Glutamatergic neuron (in vitro differentiated cells): ENCODE results near the gene CROCC2. TPM values are rescaled to one million over a fixed set of nuclear protein-coding genes. Genes with fewer than 3 reads are reported as not detected.

Source experiments
- DNase-seq: peaks from one replicate; pipeline ENCODE4 v3.0.0; 2022
- H3K27ac Mint-ChIP-seq: one replicate; pipeline ENCODE4 v1.8.0; 2020; ENCODE audit warnings: mild to moderate bottlenecking, mixed read lengths, inconsistent platforms; ENCODE audit not compliant: unreplicated experiment
- H3K27me3 Mint-ChIP-seq: one replicate; pipeline ENCODE4 v1.8.0; 2020; ENCODE audit warnings: mild to moderate bottlenecking, moderate library complexity, mixed read lengths, inconsistent platforms; ENCODE audit not compliant: unreplicated experiment
- H3K36me3 Mint-ChIP-seq: one replicate; pipeline ENCODE4 v1.8.0; 2020; ENCODE audit warnings: mild to moderate bottlenecking, mixed read lengths, inconsistent platforms; ENCODE audit not compliant: unreplicated experiment
- H3K4me1 Mint-ChIP-seq: one replicate; pipeline ENCODE4 v1.8.0; 2020; ENCODE audit warnings: mild to moderate bottlenecking, low read depth, mixed read lengths, inconsistent platforms; ENCODE audit not compliant: unreplicated experiment
- H3K4me3 Mint-ChIP-seq: one replicate; pipeline ENCODE4 v1.8.0; 2020; ENCODE audit warnings: mild to moderate bottlenecking, mixed read lengths, inconsistent platforms; ENCODE audit not compliant: unreplicated experiment
- H3K9me3 Mint-ChIP-seq: one replicate; pipeline ENCODE4 v1.8.0; 2020; ENCODE audit warnings: mild to moderate bottlenecking, moderate library complexity, mixed read lengths, inconsistent platforms; ENCODE audit not compliant: unreplicated experiment
- total RNA-seq: library from RNA; stranded (reverse); fragmentation: NEBNext Ultra II Directional; extraction: Animal tissue kit (Norgen Biotek cat#: 25700); gene quantifications from one replicate; pipeline ENCODE4 v1.2.1, GENCODE V29; 2021; ENCODE audit not compliant: unreplicated experiment
- TF ChIP-seq, protein P1 (sequence below): fragments of 200-600 bp; sonication (generic); IDR thresholded peaks from one replicate; pipeline ENCODE4 v1.5.0; 2021; ENCODE audit not compliant: partially characterized antibody, unreplicated experiment

Gene CROCC2
- total RNA-seq, 1 donor from 2014 or later = not detected

DNA sequence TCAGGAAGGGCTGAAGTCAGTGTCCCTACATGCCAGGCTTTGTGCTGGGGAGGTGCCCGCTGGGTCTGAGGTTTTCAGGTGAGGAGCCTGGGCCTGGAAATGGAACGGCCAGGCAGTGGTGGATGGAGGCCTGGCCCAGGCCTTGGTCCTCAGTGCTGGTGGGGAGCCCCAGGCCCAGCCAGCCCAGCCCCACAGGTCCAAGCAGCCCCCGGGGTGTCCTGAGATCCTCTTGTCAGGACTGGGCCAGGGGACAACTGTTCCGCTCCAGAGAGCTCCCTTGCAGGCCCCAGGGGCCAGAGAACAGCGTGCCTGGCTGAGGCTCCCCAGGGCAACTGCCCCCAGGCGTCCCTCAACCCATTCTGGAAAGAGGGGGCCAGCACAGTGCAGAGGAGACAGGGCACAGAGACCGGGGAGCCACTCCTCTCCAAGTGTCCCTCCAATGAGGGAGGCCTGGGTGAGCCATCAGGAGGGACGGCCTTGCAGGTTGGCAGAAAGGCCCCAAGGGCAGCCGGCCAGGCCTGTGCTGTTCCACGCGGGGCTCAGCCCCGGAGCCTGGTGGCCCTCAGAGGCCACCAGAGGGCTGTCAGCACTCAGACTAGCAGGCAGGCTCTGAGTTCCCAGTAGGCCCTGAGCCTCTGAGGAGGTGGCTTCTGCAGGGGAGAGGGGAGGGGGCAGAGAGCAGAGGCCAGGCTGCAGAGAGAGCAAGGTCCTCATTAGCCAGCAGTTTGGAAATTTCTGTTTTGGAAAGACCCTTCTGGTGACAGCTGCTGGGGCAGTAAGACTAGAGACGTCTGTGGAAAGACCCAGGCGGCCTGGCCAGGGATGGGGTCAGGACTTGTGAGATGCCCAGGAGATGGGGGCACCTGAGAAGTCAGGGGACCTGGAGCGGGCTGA, 62.8 kb downstream of the CROCC2 start:
- Mint-ChIP-seq H3K27ac (no peak overlapping the region), H3K4me3 (no peak overlapping the region), H3K9me3 (peaks cover 6% of the 10 kb centered on the region), H3K27me3 (peaks cover 2% of the 10 kb centered on the region), H3K36me3 (no peaks in the 10 kb centered on the region), H3K4me1 (no peaks in the 10 kb centered on the region)
- TF ChIP-seq, protein P1, sequence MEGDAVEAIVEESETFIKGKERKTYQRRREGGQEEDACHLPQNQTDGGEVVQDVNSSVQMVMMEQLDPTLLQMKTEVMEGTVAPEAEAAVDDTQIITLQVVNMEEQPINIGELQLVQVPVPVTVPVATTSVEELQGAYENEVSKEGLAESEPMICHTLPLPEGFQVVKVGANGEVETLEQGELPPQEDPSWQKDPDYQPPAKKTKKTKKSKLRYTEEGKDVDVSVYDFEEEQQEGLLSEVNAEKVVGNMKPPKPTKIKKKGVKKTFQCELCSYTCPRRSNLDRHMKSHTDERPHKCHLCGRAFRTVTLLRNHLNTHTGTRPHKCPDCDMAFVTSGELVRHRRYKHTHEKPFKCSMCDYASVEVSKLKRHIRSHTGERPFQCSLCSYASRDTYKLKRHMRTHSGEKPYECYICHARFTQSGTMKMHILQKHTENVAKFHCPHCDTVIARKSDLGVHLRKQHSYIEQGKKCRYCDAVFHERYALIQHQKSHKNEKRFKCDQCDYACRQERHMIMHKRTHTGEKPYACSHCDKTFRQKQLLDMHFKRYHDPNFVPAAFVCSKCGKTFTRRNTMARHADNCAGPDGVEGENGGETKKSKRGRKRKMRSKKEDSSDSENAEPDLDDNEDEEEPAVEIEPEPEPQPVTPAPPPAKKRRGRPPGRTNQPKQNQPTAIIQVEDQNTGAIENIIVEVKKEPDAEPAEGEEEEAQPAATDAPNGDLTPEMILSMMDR = no peak
- peak; percentile 23 for DNase-seq

DNA sequence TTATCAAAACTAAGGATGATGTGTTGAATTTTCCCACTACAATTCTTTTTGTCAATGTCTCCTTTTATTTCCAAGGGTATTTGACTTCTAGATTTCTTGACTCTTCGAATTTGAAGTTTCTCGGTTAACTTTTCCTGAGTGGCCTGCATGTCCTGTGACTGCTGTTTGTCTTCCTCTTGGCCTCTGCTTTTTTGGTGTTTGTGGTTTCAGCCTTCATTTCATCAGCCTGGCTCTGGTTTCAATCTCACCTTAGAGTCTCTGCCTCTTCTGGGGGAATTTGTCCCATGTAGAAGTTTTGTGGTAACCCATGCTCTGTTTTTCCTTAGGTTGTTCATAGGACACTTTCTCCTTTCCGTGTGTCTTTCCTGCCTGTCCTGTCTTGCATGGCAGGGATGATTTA, 64.0 kb downstream of the CROCC2 start:
- H3K4me1 Mint-ChIP-seq = no peaks in the 10 kb centered on the region
- no peaks in the 10 kb centered on the region for H3K36me3 Mint-ChIP-seq
- TF ChIP-seq, protein P1 = no peak
- no peak for DNase-seq
- no peak overlapping the region for H3K4me3 Mint-ChIP-seq
- H3K9me3 Mint-ChIP-seq = peaks cover 6% of the 10 kb centered on the region
- H3K27me3 Mint-ChIP-seq = peaks cover 2% of the 10 kb centered on the region
- H3K27ac Mint-ChIP-seq = peak overlapping the region; percentile 14

DNA sequence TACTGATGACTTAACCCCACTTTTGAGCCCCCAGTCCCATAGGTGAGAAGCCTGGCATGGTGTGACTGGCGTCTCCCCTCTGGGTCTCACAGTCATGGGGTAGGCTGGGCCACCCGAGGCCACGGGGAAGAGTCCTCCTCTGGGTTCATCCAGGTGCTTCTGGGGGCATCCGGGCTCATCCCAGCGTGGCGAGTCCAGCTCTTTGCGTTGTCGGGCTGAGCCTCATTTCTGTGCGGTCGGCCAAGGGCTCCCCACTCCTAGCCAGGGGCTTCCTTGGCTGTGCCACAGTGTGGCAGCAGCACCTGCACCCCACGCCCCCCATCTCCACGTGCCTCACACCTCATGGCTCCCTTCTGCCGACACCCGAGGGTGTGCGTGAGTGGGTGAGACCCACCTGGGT, 64.7 kb downstream of the CROCC2 start:
- Mint-ChIP-seq H3K27ac (no peak overlapping the region), H3K4me1 (no peaks in the 10 kb centered on the region), H3K36me3 (no peaks in the 10 kb centered on the region), H3K9me3 (peaks cover 6% of the 10 kb centered on the region), H3K4me3 (no peak overlapping the region), H3K27me3 (peaks cover 2% of the 10 kb centered on the region)
- TF ChIP-seq, protein P1 = no peak
- DNase-seq = no peak

DNA sequence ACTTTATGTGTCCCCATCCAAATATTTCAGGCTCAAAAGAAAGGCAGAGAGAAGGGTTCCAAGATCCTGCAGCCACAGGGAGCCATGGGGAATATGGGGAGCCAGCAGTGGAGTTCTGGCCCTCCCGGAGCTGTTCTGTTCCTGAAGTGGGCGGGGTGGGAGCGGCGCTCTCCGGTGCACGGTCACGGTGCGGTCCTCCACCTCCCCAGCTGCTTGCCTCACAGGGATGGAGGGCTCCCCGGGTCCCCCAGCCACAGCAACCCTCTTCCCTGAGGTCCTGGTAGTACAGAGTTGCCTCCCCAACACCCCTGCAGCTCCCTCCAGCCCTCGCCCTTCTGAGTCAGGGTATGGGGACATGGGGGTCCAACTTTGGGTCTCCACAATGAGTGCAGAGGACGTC, 66.1 kb downstream of the CROCC2 start:
- H3K36me3 Mint-ChIP-seq = no peaks in the 10 kb centered on the region
- no peak for DNase-seq
- TF ChIP-seq, protein P1 = no peak
- H3K27me3 Mint-ChIP-seq = peaks cover 2% of the 10 kb centered on the region
- peaks cover 6% of the 10 kb centered on the region for H3K9me3 Mint-ChIP-seq
- H3K4me1 Mint-ChIP-seq = no peaks in the 10 kb centered on the region
- no peak overlapping the region for H3K27ac Mint-ChIP-seq
- H3K4me3 Mint-ChIP-seq = no peak overlapping the region
